ENCODE results near the gene EML6. TPM values are rescaled to one million over a fixed set of nuclear protein-coding genes. Genes with fewer than 3 reads are reported as not detected.

Gene EML6
- total RNA-seq, 1 experiment from 2014 or later, result 6.6 TPM

GRCh38 chr2:54907663-54908062, 184.2 kb downstream of the EML6 start:
- H3K9me2 ChIP-seq (ENCODE audit: insufficient read depth), result no peaks in the 10 kb centered on the region
- H3K36me3 ChIP-seq (ENCODE audit: control insufficient read depth in 1 of 2, insufficient read depth in 2 of 2, low read length in 2 of 2), result no peaks in the 10 kb centered on the region
- no peak overlapping the region for H3K4me3 ChIP-seq (replicated peaks in 1 of 2; ENCODE audit: low read depth in 1 of 2, low read length in 2 of 2)
- BruUV-seq (replicated peaks), result no TSS peak
- no peak for ATAC-seq
- intact Hi-C loops (cut with micrococcal nuclease), result loop anchor here (10.0 kb wide), 2 partner anchors 97 to 607 kb away; partner anchors contain the start of gene CFAP36
- no peaks in the 10 kb centered on the region for H4K20me1 ChIP-seq (ENCODE audit: insufficient read depth)
- no peaks in the 10 kb centered on the region for H3K27me3 ChIP-seq (ENCODE audit: insufficient read depth, low read length)
- H3K79me2 ChIP-seq (ENCODE audit: insufficient read depth, low read length), result no peaks in the 10 kb centered on the region
- no peak overlapping the region for H2AFZ ChIP-seq (ENCODE audit: low read depth, low read length, poor library complexity, severe bottlenecking)
- no peak for TF ChIP-seq CBX3 (IDR thresholded peaks at IDR 0.05; ENCODE audit: low read depth)
- no peak for TF ChIP-seq EGR1 (IDR thresholded peaks at IDR 0.05; ENCODE audit: low read depth)
- no peak for TF ChIP-seq CTCF (IDR thresholded peaks at IDR 0.05 in 2 of 3, conservative IDR thresholded peaks at IDR 0.05 in 1 of 3; ENCODE audit: borderline replicate concordance in 1 of 3, insufficient read depth in 1 of 3, low read depth in 2 of 3, low read length in 2 of 3)
- TF ChIP-seq REST (IDR thresholded peaks at IDR 0.05; ENCODE audit: low read depth), result no peak
- no peak for TF ChIP-seq MAX (IDR thresholded peaks at IDR 0.05)
- no peak for TF ChIP-seq YY1 (IDR thresholded peaks at IDR 0.05; ENCODE audit: extremely low read depth, insufficient replicate concordance, low read depth, low read length)
- CTCF ChIA-PET, result no interaction called here
- RAD21 ChIA-PET (ENCODE audit: low non-redundant PET in 1 of 2, low total read pairs in 2 of 2, uncharacterized antibody in 2 of 2, unreplicated experiment in 2 of 2), result no interaction called here
- POLR2A ChIA-PET, result interaction anchor here (0.6 kb wide), 1 partner anchor 64 kb away, joined by 3 read pairs; no protein-coding TSS in a partner anchor
- no peak overlapping the region for H3K9ac ChIP-seq (ENCODE audit: low read length)
- peaks cover 24 to 44% of the 10 kb centered on the region in 2 experiments for H3K4me1 ChIP-seq (ENCODE audit: control insufficient read depth in 1 of 2, insufficient read depth in 2 of 2, low read length in 2 of 2)
- no peak overlapping the region for H3K27ac ChIP-seq (ENCODE audit: low read depth, low read length)
- H3K4me2 ChIP-seq (ENCODE audit: low read length), result no peak overlapping the region
- no peak for DNase-seq (ENCODE audit: low read depth, low spot score)
- H3K9me3 ChIP-seq (ENCODE audit: control insufficient read depth in 1 of 2, insufficient read depth in 1 of 2, low read depth in 1 of 2, low read length in 2 of 2), result no peaks in the 10 kb centered on the region

All from HCT116 (cell line).